Neural cell (in vitro differentiated cells): Measurements from ENCODE around the gene ZDHHC1.

ENCODE experiments used
- EP300 ChIP-seq: fragments of 450-650 bp; conservative IDR thresholded peaks from 2 replicates; pipeline ENCODE4 v1.6.1; 2014; ENCODE audit warnings: antibody characterized with exemption, mild to moderate bottlenecking, moderate library complexity; ENCODE audit not compliant: poor library complexity, severe bottlenecking
- EZH2 ChIP-seq: fragments of 200-600, 300-800 bp; shearing (Covaris generic), sonication (generic); IDR thresholded peaks from 2 replicates; pipeline ENCODE4 v1.6.1; 2014; ENCODE audit warnings: antibody characterized with exemption, low read length, borderline replicate concordance, mild to moderate bottlenecking; ENCODE audit not compliant: insufficient read depth, poor library complexity, severe bottlenecking
- POLR2AphosphoS5 ChIP-seq: IDR thresholded peaks from 2 replicates; pipeline ENCODE4 v1.6.1; 2012
- RAD21 ChIP-seq: fragments of 450-650 bp; conservative IDR thresholded peaks from 2 replicates; pipeline ENCODE4 v1.6.1; 2014; ENCODE audit warnings: antibody characterized with exemption, mild to moderate bottlenecking, moderate library complexity
- SMC3 ChIP-seq: fragments of 450-650 bp; conservative IDR thresholded peaks from 2 replicates; pipeline ENCODE4 v1.6.1; 2014; ENCODE audit warnings: antibody characterized with exemption, mild to moderate bottlenecking, moderate library complexity; ENCODE audit not compliant: poor library complexity
- TAF1 ChIP-seq: IDR thresholded peaks from 2 replicates; pipeline ENCODE4 v1.6.1; 2012; ENCODE audit warnings: low read depth
- TF ChIP-seq, protein P1 (sequence below): fragments of 450-650 bp; IDR thresholded peaks from 2 replicates; pipeline ENCODE4 v1.5.1; 2014; ENCODE audit warnings: antibody characterized with exemption, mild to moderate bottlenecking, moderate library complexity; ENCODE audit not compliant: poor library complexity, severe bottlenecking
- TF ChIP-seq, protein P2 (sequence below): IDR thresholded peaks from 2 replicates; pipeline ENCODE4 v1.6.1; 2012; ENCODE audit warnings: borderline replicate concordance

DNA sequence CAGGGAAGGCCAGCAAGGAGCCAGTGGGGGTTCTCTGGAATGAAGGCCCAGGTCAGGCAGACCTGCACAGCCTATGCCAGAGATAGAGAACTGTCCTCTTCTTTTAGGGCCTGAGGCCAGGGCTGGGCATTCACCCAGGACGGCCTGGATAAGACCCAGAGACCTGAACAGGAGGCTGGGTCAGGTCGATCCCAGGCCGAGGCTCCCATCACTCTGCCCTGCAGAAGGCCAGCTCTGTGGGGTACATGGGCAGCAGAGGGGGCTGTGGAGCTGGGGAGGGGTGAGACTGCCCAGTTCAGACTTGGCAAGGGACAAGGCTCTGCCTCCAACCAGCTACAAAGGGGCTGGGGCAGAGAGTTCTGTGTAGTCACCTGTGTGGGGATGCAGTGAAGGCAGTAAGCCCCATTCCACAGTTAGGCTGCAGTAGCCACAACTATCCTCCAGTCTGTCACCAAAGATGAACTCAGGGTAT, 29.2 kb upstream of the ZDHHC1 start:
- TF ChIP-seq TAF1 (no peak), POLR2AphosphoS5 (no peak), RAD21 (no peak), EZH2 (no peak), EP300 (no peak), SMC3 (no peak)
- TF ChIP-seq, protein P1, sequence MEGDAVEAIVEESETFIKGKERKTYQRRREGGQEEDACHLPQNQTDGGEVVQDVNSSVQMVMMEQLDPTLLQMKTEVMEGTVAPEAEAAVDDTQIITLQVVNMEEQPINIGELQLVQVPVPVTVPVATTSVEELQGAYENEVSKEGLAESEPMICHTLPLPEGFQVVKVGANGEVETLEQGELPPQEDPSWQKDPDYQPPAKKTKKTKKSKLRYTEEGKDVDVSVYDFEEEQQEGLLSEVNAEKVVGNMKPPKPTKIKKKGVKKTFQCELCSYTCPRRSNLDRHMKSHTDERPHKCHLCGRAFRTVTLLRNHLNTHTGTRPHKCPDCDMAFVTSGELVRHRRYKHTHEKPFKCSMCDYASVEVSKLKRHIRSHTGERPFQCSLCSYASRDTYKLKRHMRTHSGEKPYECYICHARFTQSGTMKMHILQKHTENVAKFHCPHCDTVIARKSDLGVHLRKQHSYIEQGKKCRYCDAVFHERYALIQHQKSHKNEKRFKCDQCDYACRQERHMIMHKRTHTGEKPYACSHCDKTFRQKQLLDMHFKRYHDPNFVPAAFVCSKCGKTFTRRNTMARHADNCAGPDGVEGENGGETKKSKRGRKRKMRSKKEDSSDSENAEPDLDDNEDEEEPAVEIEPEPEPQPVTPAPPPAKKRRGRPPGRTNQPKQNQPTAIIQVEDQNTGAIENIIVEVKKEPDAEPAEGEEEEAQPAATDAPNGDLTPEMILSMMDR, result no peak
- TF ChIP-seq, protein P2, sequence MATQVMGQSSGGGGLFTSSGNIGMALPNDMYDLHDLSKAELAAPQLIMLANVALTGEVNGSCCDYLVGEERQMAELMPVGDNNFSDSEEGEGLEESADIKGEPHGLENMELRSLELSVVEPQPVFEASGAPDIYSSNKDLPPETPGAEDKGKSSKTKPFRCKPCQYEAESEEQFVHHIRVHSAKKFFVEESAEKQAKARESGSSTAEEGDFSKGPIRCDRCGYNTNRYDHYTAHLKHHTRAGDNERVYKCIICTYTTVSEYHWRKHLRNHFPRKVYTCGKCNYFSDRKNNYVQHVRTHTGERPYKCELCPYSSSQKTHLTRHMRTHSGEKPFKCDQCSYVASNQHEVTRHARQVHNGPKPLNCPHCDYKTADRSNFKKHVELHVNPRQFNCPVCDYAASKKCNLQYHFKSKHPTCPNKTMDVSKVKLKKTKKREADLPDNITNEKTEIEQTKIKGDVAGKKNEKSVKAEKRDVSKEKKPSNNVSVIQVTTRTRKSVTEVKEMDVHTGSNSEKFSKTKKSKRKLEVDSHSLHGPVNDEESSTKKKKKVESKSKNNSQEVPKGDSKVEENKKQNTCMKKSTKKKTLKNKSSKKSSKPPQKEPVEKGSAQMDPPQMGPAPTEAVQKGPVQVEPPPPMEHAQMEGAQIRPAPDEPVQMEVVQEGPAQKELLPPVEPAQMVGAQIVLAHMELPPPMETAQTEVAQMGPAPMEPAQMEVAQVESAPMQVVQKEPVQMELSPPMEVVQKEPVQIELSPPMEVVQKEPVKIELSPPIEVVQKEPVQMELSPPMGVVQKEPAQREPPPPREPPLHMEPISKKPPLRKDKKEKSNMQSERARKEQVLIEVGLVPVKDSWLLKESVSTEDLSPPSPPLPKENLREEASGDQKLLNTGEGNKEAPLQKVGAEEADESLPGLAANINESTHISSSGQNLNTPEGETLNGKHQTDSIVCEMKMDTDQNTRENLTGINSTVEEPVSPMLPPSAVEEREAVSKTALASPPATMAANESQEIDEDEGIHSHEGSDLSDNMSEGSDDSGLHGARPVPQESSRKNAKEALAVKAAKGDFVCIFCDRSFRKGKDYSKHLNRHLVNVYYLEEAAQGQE, result no peak
